SIG-M5 (cell line): ENCODE data around the gene CDK14.

Experiments used
- DNase-seq: peaks from one replicate; lab custom pipeline; 2025; lab: John Stamatoyannopoulos, UW

Gene CDK14

DNA sequence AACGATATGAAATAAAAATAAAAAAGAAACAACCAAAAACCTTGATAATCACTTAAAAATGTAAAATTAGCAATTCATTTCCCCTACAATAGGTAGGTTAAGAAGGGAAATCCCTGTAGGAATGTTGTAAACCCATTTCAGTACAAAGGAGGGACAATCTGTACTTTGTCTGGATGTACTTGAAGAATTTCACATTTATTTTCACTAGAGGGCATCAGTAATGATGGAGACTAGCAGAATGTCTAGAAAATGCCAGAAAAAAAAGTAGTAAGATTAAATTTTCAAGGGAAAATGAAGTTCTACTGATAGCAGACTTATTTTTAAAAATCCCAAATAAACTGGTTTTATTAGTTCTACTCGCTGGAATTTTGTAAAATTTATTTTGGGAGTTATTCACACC lies 459.1 kb downstream of the CDK14 start:
- no peak for DNase-seq

DNA sequence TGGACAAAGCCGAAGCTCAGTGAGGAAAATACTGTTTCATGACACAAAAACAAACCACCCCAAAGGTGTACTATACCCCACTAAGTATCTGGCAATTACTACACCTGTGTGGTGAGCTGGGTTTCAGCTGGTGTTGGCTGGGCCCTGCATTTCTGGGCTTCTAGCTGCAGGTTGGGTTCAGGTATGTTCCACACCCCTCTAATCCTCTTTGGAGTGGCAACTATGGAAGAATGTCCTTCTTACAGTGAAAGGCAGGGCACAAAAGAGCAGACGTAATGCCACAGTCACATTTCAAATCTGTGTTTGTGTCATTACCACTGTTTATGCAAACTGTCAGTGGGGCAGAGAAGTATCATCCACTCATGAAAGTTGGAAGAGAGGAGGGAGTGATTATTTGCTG lies 466.6 kb downstream of the CDK14 start:
- no peak for DNase-seq

DNA sequence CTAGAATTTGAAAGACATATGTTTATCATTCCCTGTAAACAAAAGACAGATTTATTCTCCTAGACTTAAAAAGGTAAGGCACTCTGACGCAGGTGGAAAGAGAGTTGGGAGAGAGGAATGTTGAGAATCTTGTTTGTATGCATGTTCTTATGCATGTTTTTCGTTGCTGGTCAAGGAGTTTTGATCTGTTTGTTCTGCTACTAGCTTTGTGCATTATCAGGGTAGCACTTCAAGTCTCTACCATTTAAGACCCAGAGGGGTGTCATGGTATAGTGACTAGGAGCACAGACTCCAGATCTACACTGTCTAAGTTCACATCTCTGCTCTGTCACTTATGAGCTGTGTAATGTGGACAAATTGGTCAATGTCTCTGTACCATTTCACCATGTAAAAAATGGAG lies 467.9 kb downstream of the CDK14 start:
- DNase-seq, result no peak

DNA sequence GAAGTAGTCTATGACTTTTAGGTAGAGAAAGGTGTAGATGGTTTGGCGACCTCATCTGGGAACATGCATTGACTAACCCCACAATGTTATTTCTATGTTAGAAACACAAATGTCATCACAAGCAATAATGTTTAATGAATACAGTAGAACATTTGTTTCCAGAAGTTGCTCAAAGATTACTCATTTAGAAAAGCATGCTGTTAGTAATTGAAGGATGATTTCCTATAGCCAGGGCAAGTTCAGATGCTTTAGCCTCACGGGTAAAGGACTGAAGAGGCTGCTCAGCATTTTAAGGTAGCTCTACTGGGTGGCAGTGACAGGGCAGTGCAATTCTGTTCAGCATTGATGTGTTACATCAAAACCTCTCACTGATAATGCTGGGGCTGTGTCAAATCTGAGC lies 468.8 kb downstream of the CDK14 start:
- no peak for DNase-seq

DNA sequence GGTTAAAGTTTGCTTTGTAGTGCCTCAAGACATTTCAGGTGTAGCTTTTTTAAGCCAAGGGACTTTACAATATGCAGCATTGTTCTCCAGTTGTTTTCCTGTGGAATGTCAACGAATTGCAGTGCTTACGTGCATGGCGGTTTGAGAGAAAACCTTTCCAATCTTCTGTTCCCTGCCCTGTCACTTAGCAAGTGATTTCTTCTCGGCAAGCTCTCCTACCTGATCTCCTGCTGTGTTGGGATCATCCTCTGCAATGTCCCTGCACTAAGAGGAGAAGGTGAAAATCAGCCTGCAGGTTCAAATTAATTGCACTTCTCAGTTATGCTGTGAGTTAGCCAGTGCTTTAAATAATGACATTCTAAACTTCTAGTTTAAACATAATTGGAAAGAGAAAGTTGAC lies 470.5 kb downstream of the CDK14 start:
- DNase-seq, result no peak

DNA sequence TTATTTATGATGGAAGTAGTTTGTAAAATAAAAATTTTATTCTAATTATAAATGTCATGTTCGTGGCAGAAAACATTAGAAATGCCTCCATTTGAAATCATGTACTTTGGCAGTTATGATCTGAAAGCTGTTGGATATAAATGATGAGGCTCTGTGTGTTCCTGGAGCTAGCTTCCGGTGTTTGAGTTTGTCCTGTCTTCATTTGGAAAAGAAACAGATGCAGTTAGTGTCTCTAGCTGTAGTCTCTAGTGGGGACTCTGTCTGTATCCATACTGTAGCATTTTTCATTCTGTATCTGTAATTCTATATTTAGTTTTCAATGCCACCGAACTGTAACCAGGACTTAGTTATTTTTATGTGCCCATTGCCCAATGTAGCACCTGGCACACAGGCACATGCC lies 471.1 kb downstream of the CDK14 start:
- no peak for DNase-seq

DNA sequence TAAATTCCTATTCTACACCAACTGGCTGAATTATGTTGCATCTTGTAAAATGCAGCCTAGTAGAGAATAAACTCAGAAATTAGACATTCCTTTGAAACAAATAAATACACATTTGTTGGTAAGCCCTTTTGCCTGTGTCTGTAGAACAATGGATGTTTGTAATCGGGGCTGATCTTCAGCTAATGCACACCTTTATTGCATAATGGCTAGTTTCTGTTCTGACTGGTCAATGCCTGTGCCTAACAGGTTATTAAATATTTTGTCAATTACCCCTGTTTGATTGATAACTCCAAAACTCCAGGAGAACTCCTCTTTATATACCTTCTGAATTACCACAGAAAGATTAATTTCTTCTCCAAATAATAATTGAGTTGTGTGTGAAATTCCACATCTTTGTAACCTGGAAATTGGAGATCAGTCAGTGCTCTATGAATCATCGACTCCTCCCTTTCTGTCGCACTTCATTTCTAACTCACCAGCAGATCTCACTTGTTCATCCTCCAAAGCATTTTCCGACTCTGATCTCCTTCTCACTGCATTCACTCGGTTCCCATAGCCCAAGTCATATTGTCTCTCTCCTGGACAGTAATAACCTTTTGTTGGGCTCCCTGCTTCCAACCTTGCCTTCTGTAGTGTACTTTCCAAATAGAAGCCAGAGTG lies 472.1 kb downstream of the CDK14 start:
- no peak for DNase-seq

DNA sequence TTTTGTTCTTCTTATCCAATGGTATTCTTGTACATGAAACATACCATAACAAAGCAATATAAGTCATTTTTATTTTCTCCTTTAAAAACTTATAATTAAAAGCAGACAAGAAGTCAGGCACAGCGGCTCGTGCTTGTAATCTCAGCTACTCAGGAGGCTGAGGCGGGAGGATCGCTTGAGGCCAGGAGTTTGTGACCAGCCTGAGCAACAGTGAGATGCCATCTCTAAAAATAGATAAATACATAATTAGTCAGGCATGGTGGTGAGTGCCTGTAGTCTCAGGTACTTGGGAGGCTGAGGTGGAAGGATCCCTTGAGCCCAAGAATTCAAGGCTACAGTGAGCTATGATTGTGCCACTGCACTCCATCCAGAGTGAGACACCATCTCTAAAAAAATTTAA lies 473.0 kb downstream of the CDK14 start:
- DNase-seq, result no peak

DNA sequence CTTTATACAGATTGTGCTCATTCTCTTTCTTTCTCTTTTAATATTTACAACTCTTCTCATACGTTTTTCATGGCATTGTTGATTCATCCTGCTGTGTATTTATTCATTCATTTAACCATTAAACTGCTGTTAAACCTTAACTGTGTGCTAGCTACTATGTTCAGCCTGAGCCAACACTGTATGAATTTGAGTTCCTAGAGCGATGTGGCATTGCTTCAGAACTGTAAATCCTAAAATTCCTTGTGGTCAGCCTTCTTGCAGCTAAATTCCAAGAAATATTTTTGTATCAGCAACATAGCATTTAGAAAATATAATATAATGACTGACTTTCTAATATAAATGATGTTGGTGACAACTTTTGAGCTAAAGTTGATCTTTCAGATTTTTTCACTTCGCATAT lies 483.4 kb downstream of the CDK14 start:
- no peak for DNase-seq

DNA sequence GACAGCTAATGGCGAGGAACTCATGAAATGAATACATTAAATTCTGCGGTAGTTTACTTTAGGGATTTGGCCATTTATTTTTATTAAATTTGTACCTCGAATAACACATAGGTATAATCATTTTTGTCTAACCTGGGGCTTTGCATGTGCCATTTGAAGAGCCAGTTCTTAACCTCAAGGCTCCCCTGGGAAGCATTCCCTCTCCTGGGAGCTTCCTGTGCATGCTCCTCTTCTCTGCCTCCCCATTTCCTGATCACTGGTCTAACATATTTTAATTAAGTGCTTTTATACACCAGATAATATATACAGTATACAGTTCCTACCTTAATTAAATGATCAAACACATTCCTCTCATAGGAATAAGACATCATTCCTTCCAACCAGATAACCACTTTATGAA lies 484.2 kb downstream of the CDK14 start:
- DNase-seq, result no peak

DNA sequence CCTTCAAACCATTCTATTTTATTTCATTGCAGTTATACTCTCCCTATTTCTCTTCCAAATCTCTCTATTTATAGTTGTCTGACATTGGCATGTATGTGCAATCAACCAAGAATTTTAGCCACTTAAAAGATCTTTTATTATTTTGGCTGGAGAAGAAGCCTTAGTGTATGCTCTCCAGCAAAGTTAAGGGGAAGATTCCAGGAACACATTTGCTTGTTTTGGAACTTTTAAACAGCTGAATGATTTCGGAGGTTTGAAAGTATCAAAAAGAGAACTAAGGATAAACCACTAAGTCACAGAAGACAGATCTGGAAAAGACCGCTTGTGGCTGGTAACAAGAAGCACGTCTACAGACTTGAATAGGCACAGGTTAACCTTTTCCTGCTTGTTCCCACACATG lies 485.9 kb downstream of the CDK14 start:
- DNase-seq, result no peak

DNA sequence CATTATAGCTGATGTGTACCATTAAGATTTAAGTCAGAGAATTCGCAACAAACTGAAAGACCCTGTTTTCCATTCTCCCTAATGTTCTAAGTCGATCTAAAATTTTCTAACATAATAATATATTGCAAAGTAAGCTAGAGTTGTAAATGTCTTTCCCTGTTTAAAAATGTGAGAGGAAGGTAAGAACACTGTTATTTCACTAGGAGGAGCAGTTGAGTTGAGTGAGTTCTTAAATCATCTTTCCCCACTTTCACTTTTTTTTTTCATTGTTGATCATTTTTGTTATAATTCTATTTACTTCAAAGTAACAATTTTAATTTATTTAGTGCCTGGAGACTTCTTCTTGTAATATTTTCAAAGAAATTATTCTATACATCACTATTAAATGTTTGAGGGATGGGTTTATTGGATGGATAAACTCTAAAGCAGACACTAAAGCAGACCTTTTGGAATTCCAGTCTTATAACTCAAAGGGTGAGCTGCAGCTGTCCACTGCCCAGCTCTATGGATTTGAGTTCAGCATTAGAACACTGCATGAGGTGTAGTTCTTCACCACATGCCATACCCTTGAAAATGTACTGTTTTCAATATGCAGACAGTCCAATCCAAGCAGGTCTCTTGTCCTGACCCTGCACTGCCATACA lies 486.9 kb downstream of the CDK14 start:
- no peak for DNase-seq

DNA sequence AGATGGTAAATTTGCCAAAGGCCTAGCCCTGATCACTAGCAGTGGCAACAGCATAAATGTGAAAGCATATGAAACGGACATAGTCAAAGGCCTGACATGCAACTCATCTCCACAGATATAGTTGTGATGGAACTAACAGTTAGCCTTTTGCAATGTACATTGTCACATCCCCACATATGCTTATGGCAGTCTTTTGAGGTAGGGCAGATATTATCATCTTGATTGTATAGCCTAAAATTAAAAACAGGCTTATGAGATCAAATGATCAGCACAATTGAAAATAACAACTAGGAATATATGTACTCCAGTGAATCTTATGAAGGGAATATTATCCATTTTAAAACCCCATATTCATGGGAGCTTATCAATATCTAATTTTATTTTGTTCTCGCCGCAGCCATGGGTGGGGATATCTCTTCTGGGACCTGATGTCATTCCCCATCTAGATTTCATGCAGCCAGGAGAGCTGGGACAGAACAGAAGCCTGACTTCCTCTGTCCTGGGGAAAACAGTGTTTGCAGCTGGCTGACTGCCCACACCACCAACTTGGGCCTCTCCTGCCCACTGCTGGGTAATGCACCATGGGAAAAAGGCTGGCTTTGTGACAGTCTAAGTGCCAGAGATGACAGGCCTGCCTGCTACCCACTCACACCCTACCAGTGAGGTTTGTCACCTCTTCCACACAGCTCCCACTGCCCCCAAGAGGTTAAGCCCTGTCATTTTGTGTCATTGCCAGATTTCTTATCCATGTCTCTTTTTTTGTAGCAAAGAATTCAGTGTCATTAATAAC lies 487.9 kb downstream of the CDK14 start:
- DNase-seq, result no peak

DNA sequence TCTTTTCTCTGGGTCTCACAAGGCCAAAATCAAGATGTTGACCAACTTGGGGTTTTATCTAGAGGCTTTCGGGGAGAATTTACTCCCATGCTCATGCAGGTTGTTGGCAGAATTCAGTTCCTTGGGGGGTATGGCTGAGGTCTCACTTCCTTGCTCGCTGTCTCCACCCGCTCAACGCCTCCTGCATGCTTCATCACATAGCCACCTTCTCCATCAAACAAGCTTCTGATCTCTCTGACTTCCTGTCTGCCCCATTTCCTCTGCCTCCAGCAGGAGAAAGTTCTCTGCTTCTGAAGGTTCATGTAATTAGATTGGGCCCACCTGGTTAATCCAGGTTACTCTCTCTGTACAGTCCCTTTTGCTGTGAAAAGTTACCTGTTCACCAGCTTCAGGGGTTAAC lies 489.1 kb downstream of the CDK14 start:
- DNase-seq, result no peak

DNA sequence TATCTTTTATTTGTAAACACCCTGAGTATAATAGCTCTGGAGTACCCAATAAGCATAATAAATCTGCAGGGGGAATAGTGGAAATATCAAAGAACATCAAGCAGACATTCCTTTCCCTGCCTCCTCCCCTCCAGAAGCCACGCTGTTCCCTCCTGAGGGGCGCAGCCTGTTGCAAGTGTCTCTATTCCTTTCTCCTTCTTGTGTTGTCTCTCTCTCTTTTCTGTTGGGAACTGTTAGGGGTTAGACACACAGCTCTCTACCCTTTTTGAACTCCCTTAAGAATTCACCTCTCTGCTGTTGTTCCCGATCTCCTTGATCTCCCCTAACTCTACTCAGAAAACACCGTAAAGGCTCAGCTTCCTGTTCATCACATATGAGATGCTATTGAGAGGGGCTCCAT lies 490.1 kb downstream of the CDK14 start:
- DNase-seq, result no peak

DNA sequence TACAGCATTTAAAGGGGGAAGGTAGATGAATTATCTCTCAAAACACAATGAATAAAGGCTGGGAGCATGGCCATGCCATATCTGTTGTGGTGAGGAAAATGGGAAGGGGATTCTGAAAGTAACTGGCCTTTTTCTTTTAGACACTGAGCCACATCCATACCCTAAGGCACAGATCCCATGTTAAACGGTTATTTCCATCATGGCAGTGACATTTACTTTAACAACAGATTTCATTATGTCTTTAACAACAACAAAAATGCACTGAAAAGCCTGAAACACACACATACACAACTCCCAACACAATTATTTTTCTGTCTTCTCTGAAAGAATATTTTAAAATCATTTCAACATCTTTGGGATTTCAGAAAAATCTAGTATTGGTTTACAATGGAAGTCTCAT lies 492.0 kb downstream of the CDK14 start:
- DNase-seq, result no peak

DNA sequence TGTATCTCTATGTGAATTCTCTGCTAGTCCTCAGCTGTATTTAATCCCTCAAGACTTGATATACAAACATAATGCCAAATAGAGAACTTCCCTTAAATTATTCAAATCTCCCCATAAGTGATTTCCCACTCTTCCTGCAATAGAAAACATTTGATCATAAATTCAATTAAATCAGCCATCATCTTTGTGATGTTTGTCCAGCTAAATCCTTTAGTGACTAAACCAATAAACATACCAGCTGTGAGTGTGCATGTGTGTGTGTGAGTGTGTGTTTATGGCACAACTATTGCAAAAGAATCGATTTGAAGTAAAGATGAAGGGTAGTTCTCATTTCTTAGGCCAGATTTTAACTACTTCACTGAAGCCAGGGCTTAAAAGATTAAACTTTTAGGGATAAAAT lies 492.6 kb downstream of the CDK14 start:
- DNase-seq, result no peak

DNA sequence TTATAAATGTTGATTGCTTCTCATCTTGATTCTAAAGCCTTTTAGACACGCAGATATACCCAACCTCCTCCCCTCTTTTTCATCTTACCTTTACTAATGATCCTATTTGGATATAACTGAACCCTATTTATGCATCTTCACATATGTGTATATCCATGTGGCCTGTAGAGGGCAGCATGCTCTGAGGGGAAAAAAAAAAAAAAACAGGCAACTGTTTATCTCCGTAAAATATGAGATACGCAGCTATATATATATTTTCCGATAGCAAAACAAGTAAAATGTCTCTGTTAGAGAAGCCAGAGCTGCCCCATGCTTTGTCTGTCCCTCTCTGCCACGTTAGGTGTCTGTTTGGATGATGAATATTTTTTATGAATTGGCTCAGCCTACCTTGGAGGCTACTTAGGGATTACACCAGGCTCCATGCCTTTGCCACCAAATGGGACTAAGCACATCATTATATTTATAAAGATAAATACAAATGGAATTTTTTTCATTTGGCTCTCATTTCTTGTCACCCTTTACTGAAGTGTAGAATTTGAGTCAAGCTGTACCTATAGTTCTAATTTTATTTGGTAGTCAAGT lies 493.4 kb downstream of the CDK14 start:
- DNase-seq, result no peak

DNA sequence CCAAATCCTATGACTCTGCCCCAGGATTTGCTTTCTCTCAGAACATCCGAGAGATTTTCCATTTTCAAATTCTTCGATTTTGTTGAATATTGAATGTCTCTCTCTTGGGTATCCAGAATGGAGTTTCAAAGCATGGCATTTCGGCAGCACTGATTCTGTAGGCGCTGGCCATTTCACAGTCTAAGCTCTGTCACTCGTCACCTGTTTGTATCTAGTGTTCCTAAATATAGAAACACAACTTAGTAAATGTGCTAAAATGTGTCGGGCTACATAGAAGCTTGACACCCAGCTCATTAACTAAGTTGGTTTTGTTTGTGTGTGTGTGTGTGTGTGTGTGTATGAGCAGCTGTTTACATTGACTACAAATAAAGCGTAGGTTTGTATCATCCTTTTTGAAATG lies 494.6 kb downstream of the CDK14 start:
- DNase-seq, result no peak

DNA sequence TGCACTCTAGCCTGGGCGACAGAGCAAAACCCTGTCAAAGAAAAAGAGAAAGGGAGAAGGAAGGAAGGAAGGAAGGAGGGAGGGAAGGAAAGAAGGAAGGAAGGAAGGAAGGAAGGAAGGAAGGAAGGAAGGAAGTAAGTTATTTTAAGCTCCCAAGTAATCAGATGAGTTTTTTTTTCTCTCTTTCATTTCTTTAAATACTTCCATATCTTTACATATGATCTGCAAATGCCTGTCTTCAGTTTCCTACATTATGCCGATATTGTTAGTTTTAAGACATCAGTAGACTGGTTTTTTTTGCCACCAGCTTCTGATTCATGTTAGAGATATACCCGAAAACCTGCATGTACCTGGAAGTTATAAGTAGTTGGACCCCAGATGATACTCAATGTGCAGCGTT lies 495.5 kb downstream of the CDK14 start:
- no peak for DNase-seq

DNA sequence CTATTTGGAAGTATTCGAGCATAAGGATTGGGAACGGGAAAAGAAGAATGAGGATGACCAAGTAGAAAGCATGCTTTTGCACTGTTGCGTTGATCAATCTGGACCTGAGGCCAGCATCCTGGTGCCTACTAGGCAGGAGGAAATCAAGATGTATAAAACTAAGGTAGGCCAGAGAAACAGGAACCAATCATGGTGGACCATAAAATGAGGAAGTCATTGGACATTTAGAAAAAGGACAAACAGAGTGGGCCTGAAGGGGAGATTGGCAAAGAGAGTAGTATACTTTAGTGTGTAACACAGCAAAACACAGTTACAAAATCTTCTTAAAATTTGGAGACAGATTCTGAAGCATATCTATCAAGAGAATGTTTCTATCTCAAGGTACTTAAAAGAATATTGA lies 497.1 kb downstream of the CDK14 start:
- DNase-seq, result no peak

DNA sequence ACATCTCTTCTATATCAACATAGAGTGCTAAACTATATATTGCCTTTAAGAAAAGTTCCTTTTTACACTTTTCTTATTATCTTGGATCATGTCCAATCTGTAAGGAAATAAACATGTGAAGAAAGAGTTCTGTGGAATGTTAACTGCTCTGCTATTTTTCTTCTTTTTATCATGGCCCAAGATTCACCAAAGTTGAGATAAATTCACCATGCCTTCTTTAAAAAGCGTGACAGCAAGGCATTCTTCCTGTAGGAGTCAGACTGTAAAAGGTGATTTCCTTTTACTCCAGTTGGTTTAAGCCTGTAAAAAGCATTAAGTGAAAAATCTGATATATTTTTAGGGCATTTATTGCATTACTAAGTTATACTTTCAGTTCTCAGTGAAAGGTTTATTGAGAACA lies 502.4 kb downstream of the CDK14 start:
- no peak for DNase-seq

DNA sequence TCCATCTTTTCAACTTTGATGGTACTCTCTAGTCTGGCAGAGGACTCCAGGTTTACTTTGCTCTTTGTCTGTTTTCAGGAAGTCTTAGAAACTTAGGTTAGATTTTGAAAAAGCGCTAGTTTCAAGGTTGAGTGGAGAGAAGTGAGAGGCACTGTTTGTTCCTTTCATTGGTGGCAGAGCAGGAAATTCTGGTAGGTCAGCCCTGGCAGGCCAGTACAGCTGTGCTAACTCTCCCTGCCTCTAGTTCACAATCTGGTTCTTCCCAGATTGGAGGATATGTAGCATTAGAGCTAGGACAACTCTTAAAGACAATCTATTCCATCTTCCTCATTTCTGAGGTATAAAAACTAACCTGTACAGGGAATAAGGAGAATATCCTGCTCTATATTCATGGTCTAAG lies 507.2 kb downstream of the CDK14 start:
- no peak for DNase-seq
